HepG2 (cell line): ENCODE measurements around the gene RNF25. TPM values are rescaled to one million over a fixed set of nuclear protein-coding genes. Genes with fewer than 3 reads are reported as not detected.

Experiments used
- CBX1 ChIP-seq: IDR thresholded peaks from one replicate; pipeline ENCODE4 v1.6.1; 2016; ENCODE audit warnings: antibody characterized with exemption, low read depth
- HDAC6 ChIP-seq: fragments of 200-600 bp; sonication (generic); IDR thresholded peaks from 2 replicates; pipeline ENCODE4 v1.7.0; 2017; ENCODE audit warnings: mild to moderate bottlenecking, antibody characterized with exemption, low read length, low read depth
- HNRNPK ChIP-seq: fragments of 200-400 bp; formaldehyde crosslinking; IDR thresholded peaks from 2 replicates; pipeline ENCODE4 v1.6.1; 2018; ENCODE audit warnings: low read length, low read depth, moderate library complexity, mild to moderate bottlenecking; ENCODE audit not compliant: poor library complexity, severe bottlenecking
- IKZF4 ChIP-seq: sonication (generic); formaldehyde crosslinking; IDR thresholded peaks from 2 replicates; pipeline ENCODE4 v1.5.1; 2020; ENCODE audit warnings: borderline replicate concordance, mild to moderate bottlenecking, low read depth, missing genetic modification reagents; ENCODE audit errors: not compliant biosample characterization
- JARID2 ChIP-seq: sonication (generic); formaldehyde crosslinking; IDR thresholded peaks from 2 replicates; pipeline ENCODE4 v1.8.1; 2023; ENCODE audit warnings: missing genetic modification reagents, inconsistent platforms; ENCODE audit not compliant: insufficient replicate concordance
- KAT7 ChIP-seq: IDR thresholded peaks from 2 replicates; pipeline ENCODE4 v1.6.1; 2018; ENCODE audit warnings: borderline replicate concordance, missing compliant biosample characterization
- KAT8 ChIP-seq: IDR thresholded peaks from 2 replicates; pipeline ENCODE4 v1.6.1; 2016; ENCODE audit warnings: missing genetic modification reagents, missing compliant biosample characterization
- NFYC ChIP-seq: IDR thresholded peaks from 2 replicates; pipeline ENCODE4 v1.6.1; 2016; ENCODE audit warnings: missing genetic modification reagents, missing compliant biosample characterization
- NRL ChIP-seq: sonication (generic); formaldehyde crosslinking; IDR thresholded peaks from 2 replicates; pipeline ENCODE4 v1.5.0; 2020; ENCODE audit warnings: missing genetic modification reagents, mild to moderate bottlenecking, moderate library complexity, borderline replicate concordance
- PLRG1 ChIP-seq: fragments of 450-650 bp; conservative IDR thresholded peaks from 2 replicates; pipeline ENCODE4 v1.6.1; 2016
- POLR2AphosphoS2 ChIP-seq: IDR thresholded peaks from 2 replicates; pipeline ENCODE4 v1.6.1; 2011; ENCODE audit warnings: low read depth, low read length, improper control_type of control experiment
- SNAI1 ChIP-seq: sonication (generic); formaldehyde crosslinking; IDR thresholded peaks from 2 replicates; pipeline ENCODE4 v1.5.0; 2020; ENCODE audit warnings: mild to moderate bottlenecking, missing genetic modification reagents, borderline replicate concordance
- SRY ChIP-seq: sonication (generic); formaldehyde crosslinking; IDR thresholded peaks from 2 replicates; pipeline ENCODE4 v1.8.0; 2022; ENCODE audit warnings: mild to moderate bottlenecking, missing genetic modification reagents
- TCF12 ChIP-seq, 2 experiments: fragments of 450-650 bp in 1 of 2; sonication (generic) in 1 of 2; formaldehyde crosslinking in 1 of 2; IDR thresholded peaks; 2 replicates each; pipeline versions ENCODE4 v1.6.1 to v1.8.0; 2017 to 2022; ENCODE audit warnings: antibody characterized with exemption in 1 of 2, mild to moderate bottlenecking in 1 of 2, missing genetic modification reagents in 1 of 2, moderate library complexity in 1 of 2
- TCF7 ChIP-seq: sonication (generic); IDR thresholded peaks from 2 replicates; pipeline ENCODE4 v1.6.1; 2016; ENCODE audit warnings: antibody characterized with exemption, low read depth
- TOE1 ChIP-seq: sonication (generic); formaldehyde crosslinking; IDR thresholded peaks from 2 replicates; pipeline ENCODE4 v1.4.0; 2020; ENCODE audit warnings: mild to moderate bottlenecking, missing genetic modification reagents
- YEATS4 ChIP-seq: sonication (generic); formaldehyde crosslinking; IDR thresholded peaks from 2 replicates; pipeline ENCODE4 v1.4.0; 2020; ENCODE audit warnings: missing genetic modification reagents, borderline replicate concordance
- ZFP1 ChIP-seq: IDR thresholded peaks from 2 replicates; pipeline ENCODE4 v1.6.1; 2016
- ZFY ChIP-seq: sonication (generic); formaldehyde crosslinking; IDR thresholded peaks from 2 replicates; pipeline ENCODE4 v1.4.0; 2020; ENCODE audit warnings: missing genetic modification reagents
- ZNF136 ChIP-seq: sonication (generic); formaldehyde crosslinking; IDR thresholded peaks from 2 replicates; pipeline ENCODE4 v1.8.1; 2022; ENCODE audit warnings: low read depth, mild to moderate bottlenecking, moderate library complexity, missing genetic modification reagents
- ZNF180 ChIP-seq: sonication (generic); formaldehyde crosslinking; IDR thresholded peaks from 2 replicates; pipeline ENCODE4 v1.4.0; 2020; ENCODE audit warnings: low read depth, missing genetic modification reagents, borderline replicate concordance
- ZNF263 ChIP-seq: sonication (generic); formaldehyde crosslinking; IDR thresholded peaks from 2 replicates; pipeline ENCODE4 v1.4.0; 2020; ENCODE audit warnings: missing genetic modification reagents
- ZNF3 ChIP-seq: IDR thresholded peaks from 2 replicates; pipeline ENCODE4 v1.7.0; 2017; ENCODE audit warnings: inconsistent platforms
- ZNF614 ChIP-seq: IDR thresholded peaks from 2 replicates; pipeline ENCODE4 v1.6.1; 2018; ENCODE audit warnings: missing biosample characterization, missing genetic modification reagents, inconsistent platforms, borderline replicate concordance
- ZNF672 ChIP-seq: sonication (generic); formaldehyde crosslinking; IDR thresholded peaks from 2 replicates; pipeline ENCODE4 v1.8.1; 2022; ENCODE audit warnings: missing genetic modification reagents
- ZNF75D ChIP-seq: sonication (generic); formaldehyde crosslinking; IDR thresholded peaks from 2 replicates; pipeline ENCODE4 v1.8.1; 2023; ENCODE audit warnings: missing genetic modification reagents, mild to moderate bottlenecking, borderline replicate concordance
- polyA plus RNA-seq, 8 experiments: library from polyadenylated mRNA; depleted of rRNA in 3 of 8; stranded (reverse) in 7 of 8; unstranded in 1 of 8; fragments of >200 nt; fragmentation: Illumina TruSeq in 4 of 8; extraction: Trizol in 4 of 8; gene quantifications; 2 replicates each; pipeline versions ENCODE4 v1.2.1 to v1.2.3, GENCODE V29; 2011 to 2016; ENCODE audit warnings: low read depth in 4 of 8, missing spikeins in 1 of 8, mixed read lengths in 1 of 8; ENCODE audit not compliant: insufficient read depth in 1 of 8
- total RNA-seq, 5 experiments: library from RNA; depleted of rRNA; stranded (reverse); fragments of >200 nt; fragmentation: Illumina TruSeq; extraction: Trizol; gene quantifications; 2 replicates each; pipeline ENCODE4 v1.2.3, GENCODE V29; 2016; ENCODE audit warnings: low read depth in 1 of 5
- TF ChIP-seq, protein P1 (sequence below): sonication (generic); formaldehyde crosslinking; IDR thresholded peaks from 2 replicates; pipeline ENCODE4 v1.4.0; 2020; ENCODE audit warnings: low read depth, missing genetic modification reagents
- TF ChIP-seq, protein P2 (sequence below): sonication (generic); formaldehyde crosslinking; IDR thresholded peaks from 2 replicates; pipeline ENCODE4 v1.4.0; 2020; ENCODE audit warnings: mild to moderate bottlenecking, missing genetic modification reagents

The RNF25 gene
- total and polyA plus RNA-seq, 2 of the 13 experiments (the other 11 are each of a cell fraction or from before 2014, with no cell fraction given), result 37.0 to 87.6 TPM

DNA sequence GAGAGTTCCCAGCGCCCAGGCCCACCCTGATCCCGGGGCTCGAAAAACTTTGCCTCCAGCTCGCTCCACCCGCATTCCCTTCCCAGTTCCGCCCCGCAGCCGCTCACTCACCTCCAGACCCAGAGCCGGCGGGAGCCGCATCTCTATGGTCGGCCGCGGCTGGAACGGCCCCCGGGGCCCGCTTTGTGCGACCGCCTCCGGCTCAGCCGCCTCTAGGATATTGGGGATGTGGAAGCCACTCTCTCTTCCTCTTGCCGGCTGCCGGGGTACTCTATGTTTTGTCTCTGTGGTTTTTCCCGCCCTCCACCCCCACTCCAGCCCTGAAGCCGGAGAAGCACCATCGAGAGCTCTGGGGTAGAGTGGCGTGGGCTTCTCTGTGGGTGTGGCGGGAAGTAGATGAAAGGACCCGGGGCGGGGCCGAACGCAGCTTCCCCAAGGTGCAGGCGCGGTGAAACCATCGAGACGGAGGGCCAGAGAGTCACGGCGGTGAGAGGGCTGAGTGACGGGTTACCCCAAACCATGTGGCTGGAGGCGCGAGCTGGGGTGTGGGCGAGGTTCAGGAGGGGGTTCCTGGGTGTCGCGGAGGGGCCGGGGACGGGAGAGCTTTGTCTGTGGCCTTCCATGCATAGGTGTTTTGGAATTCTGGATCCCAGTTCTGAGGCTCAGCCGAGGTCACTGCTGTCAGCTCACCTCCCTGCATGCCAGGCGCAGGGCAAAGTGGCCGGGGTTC is 12.4 kb downstream of the RNF25 start, which contains the start of the genes BCS1L and ZNF142 (continued):
- TF ChIP-seq, protein P1, sequence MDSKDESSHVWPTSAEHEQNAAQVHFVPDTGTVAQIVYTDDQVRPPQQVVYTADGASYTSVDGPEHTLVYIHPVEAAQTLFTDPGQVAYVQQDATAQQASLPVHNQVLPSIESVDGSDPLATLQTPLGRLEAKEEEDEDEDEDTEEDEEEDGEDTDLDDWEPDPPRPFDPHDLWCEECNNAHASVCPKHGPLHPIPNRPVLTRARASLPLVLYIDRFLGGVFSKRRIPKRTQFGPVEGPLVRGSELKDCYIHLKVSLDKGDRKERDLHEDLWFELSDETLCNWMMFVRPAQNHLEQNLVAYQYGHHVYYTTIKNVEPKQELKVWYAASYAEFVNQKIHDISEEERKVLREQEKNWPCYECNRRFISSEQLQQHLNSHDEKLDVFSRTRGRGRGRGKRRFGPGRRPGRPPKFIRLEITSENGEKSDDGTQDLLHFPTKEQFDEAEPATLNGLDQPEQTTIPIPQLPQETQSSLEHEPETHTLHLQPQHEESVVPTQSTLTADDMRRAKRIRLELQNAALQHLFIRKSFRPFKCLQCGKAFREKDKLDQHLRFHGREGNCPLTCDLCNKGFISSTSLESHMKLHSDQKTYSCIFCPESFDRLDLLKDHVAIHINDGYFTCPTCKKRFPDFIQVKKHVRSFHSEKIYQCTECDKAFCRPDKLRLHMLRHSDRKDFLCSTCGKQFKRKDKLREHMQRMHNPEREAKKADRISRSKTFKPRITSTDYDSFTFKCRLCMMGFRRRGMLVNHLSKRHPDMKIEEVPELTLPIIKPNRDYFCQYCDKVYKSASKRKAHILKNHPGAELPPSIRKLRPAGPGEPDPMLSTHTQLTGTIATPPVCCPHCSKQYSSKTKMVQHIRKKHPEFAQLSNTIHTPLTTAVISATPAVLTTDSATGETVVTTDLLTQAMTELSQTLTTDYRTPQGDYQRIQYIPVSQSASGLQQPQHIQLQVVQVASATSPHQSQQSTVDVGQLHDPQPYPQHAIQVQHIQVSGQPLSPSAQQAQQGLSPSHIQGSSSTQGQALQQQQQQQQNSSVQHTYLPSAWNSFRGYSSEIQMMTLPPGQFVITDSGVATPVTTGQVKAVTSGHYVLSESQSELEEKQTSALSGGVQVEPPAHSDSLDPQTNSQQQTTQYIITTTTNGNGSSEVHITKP (CRISPR knock-in tag), result peak; percentile 31; the same call in 1 of the 2 replicates
- TF ChIP-seq SNAI1 (peak; percentile 95), CBX1 (no peak), NFYC (CRISPR knock-in tag) (no peak), ZNF672 (CRISPR knock-in tag) (no peak), ZNF180 (CRISPR knock-in tag) (no peak), ZNF136 (CRISPR knock-in tag) (peak; percentile 86; the same call in 1 of the 2 replicates), PLRG1 (no peak), KAT7 (CRISPR knock-in tag) (peak; percentile 89; the same call in 1 of the 2 replicates), HDAC6 (no peak), TCF7 (peak; percentile 79; the same call in 1 of the 2 replicates), ZNF614 (CRISPR knock-in tag) (no peak; the same call in 1 of the 2 replicates), ZNF3 (CRISPR knock-in tag) (peak; percentile 12; the same call in 1 of the 2 replicates), POLR2AphosphoS2 (no peak), TCF12 (IDR thresholded peaks at IDR 0.05) (no peak), TCF12 (CRISPR knock-in tag; IDR thresholded peaks at IDR 0.05) (peak; percentile 91; the same call in 1 of the 2 replicates), ZNF263 (CRISPR knock-in tag) (no peak), HNRNPK (peak; percentile 43), JARID2 (no peak), SRY (CRISPR knock-in tag) (peak; percentile 76; the same call in 1 of the 2 replicates), ZFY (peak; percentile 84), ZNF75D (no peak), IKZF4 (CRISPR knock-in tag) (peak; percentile 43), YEATS4 (CRISPR knock-in tag) (peak; percentile 91), ZFP1 (no peak), TOE1 (CRISPR knock-in tag) (no peak; the same call in 1 of the 2 replicates), KAT8 (CRISPR knock-in tag) (peak; percentile 96), NRL (CRISPR knock-in tag) (peak; percentile 48)
- TF ChIP-seq, protein P2, sequence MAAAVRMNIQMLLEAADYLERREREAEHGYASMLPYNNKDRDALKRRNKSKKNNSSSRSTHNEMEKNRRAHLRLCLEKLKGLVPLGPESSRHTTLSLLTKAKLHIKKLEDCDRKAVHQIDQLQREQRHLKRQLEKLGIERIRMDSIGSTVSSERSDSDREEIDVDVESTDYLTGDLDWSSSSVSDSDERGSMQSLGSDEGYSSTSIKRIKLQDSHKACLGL (CRISPR knock-in tag), result peak; percentile 94
